ENCODE data around the gene PIGT. TPM values are rescaled to one million over a fixed set of nuclear protein-coding genes. Genes with fewer than 3 reads are reported as not detected.

Gene PIGT
- total RNA-seq, 2 donors from 2014 or later = 38.6 to 50.3 TPM

DNA sequence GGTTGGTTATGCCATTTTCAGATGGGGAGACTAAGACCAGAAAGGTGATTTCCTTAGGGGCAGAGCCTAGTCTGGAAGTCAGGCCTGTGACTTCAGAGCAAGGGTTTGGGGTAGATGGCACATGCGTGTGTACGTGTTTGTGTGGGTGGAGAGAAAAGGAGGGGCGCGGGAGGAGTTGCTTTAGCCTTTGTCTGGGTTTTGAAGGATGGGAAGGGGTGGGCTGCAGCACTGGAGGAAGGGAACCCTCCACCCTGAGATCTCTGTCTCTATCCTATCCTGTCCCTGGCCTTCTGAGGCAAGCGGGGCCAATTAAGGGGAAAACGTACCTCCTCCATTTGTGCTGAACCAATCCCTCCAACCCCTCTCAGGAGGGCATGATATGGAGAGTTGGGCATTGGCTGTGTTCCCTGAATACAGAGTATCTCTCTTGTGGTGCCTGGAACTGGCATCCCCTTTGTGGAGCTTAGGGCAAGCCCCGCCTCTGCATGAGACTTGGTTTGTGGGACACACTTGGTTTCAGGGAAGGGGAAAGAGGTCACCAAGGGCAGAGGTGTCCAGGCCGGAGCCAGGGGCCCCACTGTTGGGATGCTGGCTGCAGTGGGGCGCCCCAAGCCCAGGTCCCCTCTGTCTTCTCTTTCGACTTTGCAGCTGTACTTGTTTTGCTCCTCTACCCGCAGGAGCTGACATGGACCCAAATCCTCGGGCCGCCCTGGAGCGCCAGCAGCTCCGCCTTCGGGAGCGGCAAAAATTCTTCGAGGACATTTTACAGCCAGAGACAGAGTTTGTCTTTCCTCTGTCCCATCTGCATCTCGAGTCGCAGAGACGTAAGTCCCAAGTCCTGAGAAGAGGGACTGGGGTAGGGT, 7.9 kb upstream of the PIGT start, which contains the start of gene DBNDD2:
Gene DBNDD2 (plus strand): TSS at position 507 of the 863 bp plus-strand sequence. CDS start 179 bp downstream, at position 686.
- no peak for TF ChIP-seq POLR2A (IDR thresholded peaks at IDR 0.05)
- TF ChIP-seq, protein P1, sequence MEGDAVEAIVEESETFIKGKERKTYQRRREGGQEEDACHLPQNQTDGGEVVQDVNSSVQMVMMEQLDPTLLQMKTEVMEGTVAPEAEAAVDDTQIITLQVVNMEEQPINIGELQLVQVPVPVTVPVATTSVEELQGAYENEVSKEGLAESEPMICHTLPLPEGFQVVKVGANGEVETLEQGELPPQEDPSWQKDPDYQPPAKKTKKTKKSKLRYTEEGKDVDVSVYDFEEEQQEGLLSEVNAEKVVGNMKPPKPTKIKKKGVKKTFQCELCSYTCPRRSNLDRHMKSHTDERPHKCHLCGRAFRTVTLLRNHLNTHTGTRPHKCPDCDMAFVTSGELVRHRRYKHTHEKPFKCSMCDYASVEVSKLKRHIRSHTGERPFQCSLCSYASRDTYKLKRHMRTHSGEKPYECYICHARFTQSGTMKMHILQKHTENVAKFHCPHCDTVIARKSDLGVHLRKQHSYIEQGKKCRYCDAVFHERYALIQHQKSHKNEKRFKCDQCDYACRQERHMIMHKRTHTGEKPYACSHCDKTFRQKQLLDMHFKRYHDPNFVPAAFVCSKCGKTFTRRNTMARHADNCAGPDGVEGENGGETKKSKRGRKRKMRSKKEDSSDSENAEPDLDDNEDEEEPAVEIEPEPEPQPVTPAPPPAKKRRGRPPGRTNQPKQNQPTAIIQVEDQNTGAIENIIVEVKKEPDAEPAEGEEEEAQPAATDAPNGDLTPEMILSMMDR (IDR thresholded peaks at IDR 0.05) = no peak
- ATAC-seq (no peak), DNase-seq (no peak)
- Histone ChIP-seq H3K36me3 (replicated peaks in 1 of 2; ENCODE audit: insufficient read depth in 1 of 2, low read depth in 2 of 2) (peaks cover 0 to 6% of the 10 kb centered on the region in 2 donors), H3K4me3 (peak within 1 kb of the TSS; percentile 73 to 90), H3K9me3 (no peaks in the 10 kb centered on the region), H3K4me1 (peaks cover 19% of the 10 kb centered on the region), H3K27me3 (no peaks in the 10 kb centered on the region), H3K27ac (peak within 1 kb of the TSS; percentile 72 to 79 (median 76))
- intact Hi-C loops (cut with DNase I) = no loop called here
- WGBS, 2 donors = 86 to 92% methylated on average over 20 to 21 of the region's 21 CpGs

DNA sequence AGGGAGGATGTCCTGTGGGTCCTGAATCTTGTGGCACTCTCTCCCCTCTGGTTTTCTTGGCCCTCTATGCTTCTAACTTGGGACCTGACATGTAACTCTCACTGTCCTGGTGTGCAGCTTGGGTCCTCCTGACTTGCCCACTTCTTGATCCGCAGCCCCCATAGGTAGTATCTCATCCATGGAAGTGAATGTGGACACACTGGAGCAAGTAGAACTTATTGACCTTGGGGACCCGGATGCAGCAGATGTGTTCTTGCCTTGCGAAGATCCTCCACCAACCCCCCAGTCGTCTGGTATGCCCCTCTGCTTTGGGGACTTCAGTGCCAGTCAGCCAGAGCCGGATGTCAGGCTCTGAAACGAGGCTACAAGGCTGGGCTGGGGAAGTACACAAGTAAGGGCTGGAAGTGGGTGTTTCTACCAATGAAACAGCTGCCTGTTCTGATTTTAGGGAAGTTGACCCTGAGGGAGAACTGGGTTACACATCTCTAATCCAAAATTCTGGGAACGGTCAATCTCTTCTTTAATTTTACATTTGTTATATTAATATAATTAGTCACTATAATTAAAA, 7.2 kb upstream of the PIGT start:
- peaks cover 0 to 6% of the 10 kb centered on the region in 2 donors for H3K36me3 ChIP-seq (replicated peaks in 1 of 2; ENCODE audit: insufficient read depth in 1 of 2, low read depth in 2 of 2)
- TF ChIP-seq, protein P1 (IDR thresholded peaks at IDR 0.05) = no peak
- no peak for TF ChIP-seq POLR2A (IDR thresholded peaks at IDR 0.05)
- no peak for ATAC-seq
- peak in 1 of 4 donors; percentile 25 for DNase-seq
- H3K27ac ChIP-seq = no peak overlapping the region
- no peaks in the 10 kb centered on the region for H3K27me3 ChIP-seq
- 76 to 77% methylated on average over 5 to 7 of the region's 7 CpGs for WGBS, 2 donors
- no peak overlapping the region for H3K4me3 ChIP-seq
- intact Hi-C loops (cut with DNase I) = no loop called here
- no peaks in the 10 kb centered on the region for H3K9me3 ChIP-seq
- H3K4me1 ChIP-seq = peaks cover 19% of the 10 kb centered on the region

DNA sequence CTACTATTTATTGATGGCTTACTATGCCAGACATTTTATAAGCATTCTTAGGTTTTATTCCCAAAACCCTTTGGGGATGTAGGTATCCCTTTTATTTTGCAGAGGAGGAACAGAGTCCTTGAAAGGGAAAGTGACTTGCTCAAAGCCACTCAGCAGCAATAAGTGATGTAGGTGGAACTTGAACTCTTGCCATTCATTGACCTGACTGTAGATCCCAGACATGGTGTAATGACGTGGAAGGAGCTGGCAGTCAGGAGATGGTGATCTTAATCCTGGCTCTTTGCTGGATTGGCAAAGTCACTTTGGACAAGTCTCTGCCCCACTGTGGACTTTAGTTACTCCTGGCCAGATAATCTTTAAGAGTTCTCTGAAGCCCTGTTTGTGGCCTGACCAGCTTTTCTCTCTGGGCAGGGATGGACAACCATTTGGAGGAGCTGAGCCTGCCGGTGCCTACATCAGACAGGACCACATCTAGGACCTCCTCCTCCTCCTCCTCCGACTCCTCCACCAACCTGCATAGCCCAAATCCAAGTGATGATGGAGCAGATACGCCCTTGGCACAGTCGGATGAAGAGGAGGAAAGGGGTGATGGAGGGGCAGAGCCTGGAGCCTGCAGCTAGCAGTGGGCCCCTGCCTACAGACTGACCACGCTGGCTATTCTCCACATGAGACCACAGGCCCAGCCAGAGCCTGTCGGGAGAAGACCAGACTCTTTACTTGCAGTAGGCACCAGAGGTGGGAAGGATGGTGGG, 6.2 kb upstream of the PIGT start:
- H3K27me3 ChIP-seq = no peaks in the 10 kb centered on the region
- H3K36me3 ChIP-seq (replicated peaks in 1 of 2; ENCODE audit: insufficient read depth in 1 of 2, low read depth in 2 of 2) = peaks cover 0 to 6% of the 10 kb centered on the region in 2 donors
- H3K27ac ChIP-seq = no peak overlapping the region

DNA sequence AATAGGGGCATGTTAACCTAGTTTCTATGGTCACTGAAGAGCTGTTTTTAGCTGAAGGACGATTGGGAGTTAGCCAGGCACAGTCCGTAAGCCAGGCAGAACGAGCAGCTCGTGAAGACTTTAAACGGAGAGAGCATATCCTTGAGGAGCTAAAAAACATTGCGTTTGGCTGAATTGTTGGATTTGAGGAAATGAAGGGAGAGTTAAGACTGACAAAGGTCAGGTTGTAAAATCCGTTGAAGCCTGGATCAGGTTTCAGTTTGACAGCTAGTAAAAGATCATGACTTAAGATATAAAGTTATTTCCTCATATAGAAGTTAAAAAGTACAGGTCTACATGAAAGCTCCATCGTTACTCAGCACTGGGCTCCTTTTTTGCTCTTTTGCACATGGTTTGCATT, 5.1 kb upstream of the PIGT start:
- ATAC-seq (no peak), DNase-seq (no peak)
- peaks cover 0 to 6% of the 10 kb centered on the region in 2 donors for H3K36me3 ChIP-seq (replicated peaks in 1 of 2; ENCODE audit: insufficient read depth in 1 of 2, low read depth in 2 of 2)
- no peak overlapping the region for H3K27ac ChIP-seq
- intact Hi-C loops (cut with DNase I) = no loop called here
- 73 to 74% methylated on average over 8 of the region's 8 CpGs for WGBS, 2 donors
- no peak for TF ChIP-seq POLR2A (IDR thresholded peaks at IDR 0.05)
- TF ChIP-seq, protein P1 (IDR thresholded peaks at IDR 0.05) = no peak
- peaks cover 13% of the 10 kb centered on the region for H3K4me1 ChIP-seq
- no peaks in the 10 kb centered on the region for H3K27me3 ChIP-seq
- no peaks in the 10 kb centered on the region for H3K9me3 ChIP-seq
- no peak overlapping the region for H3K4me3 ChIP-seq

More for the DNA sequence above, 6.2 kb upstream of the PIGT start:
- intact Hi-C loops (cut with DNase I) = no loop called here
- Histone ChIP-seq H3K4me3 (no peak overlapping the region), H3K4me1 (peaks cover 19% of the 10 kb centered on the region), H3K9me3 (no peaks in the 10 kb centered on the region)
- TF ChIP-seq POLR2A (IDR thresholded peaks at IDR 0.05) = no peak
- TF ChIP-seq, protein P1 (IDR thresholded peaks at IDR 0.05) = no peak
- ATAC-seq (no peak), DNase-seq (no peak)
- 85 to 86% methylated on average over 7 of the region's 7 CpGs for WGBS, 2 donors

Measured in body of pancreas (tissue), 4 donors.